GM13976 (cell line): ENCODE results near the gene SLC6A12.

Experiments
- DNase-seq: peaks from one replicate; pipeline ENCODE4 v3.0.0; 2012; ENCODE audit warnings: low spot score
- CTCF ChIP-seq: IDR thresholded peaks from 2 replicates; pipeline ENCODE4 v1.5.1; 2012; ENCODE audit warnings: borderline replicate concordance, mild to moderate bottlenecking; ENCODE audit not compliant: insufficient read depth; ENCODE audit errors: extremely low read depth, missing control alignments, control extremely low read depth
- in situ Hi-C: fragments of 300-500 bp; cut with MboI; formaldehyde crosslinking; loops from one replicate; pipeline ENCODE4 v1.12.0; 2022; ENCODE audit warnings: low sequenced_read_pairs, mixed read lengths, inconsistent platforms; ENCODE audit not compliant: unreplicated experiment

The SLC6A12 gene

DNA sequence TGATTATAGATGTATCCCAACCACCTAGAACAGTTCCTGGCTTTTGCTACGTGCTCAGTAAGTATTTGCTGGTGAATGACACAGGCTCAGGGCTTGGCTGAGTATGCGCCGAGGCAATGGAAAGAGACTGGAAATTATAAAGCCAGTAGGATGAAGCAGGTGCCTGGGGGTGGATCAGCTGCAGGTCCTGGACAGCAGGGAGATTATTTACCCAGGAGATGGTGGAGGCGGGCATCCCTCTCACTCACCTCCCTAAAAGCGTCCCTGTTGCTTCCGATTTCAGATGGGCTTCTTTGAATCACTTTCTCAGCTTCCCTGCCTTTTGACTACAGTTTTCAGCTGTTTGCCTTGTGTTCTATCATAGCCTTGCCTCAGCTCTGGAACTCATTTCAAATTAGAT, 42.3 kb upstream of the SLC6A12 start:
- in situ Hi-C loops: no loop called here
- no peak for TF ChIP-seq CTCF

GRCh38 chr12:254912-255311, 41.0 kb upstream of the SLC6A12 start:
- in situ Hi-C loops: no loop called here
- DNase-seq: no peak
- TF ChIP-seq CTCF: no peak

More for the DNA sequence above, 42.3 kb upstream of the SLC6A12 start:
- DNase-seq: no peak

GRCh38 chr12:254039-254438, 40.1 kb upstream of the SLC6A12 start:
- in situ Hi-C loops: no loop called here
- TF ChIP-seq CTCF: no peak
- no peak for DNase-seq

- DNase-seq: no peak
- in situ Hi-C loops: no loop called here
- TF ChIP-seq CTCF: no peak
Observed at GRCh38 chr12:253116-253831, 39.3 kb upstream of the SLC6A12 start.

GRCh38 chr12:252636-253035, 38.7 kb upstream of the SLC6A12 start:
- DNase-seq: no peak
- TF ChIP-seq CTCF: no peak
- in situ Hi-C loops: no loop called here

GRCh38 chr12:247271-247670, 33.3 kb upstream of the SLC6A12 start:
- in situ Hi-C loops: no loop called here
- no peak for TF ChIP-seq CTCF
- no peak for DNase-seq
